C4-2B (cell line): Measurements from ENCODE around the gene ALOX5AP.
"Not testable (repeated sequence)": the region's sequence is repeated elsewhere in the genome, so short reads cannot be mapped to it uniquely, and the experiment has no call there.

Source experiments
- H3K27ac ChIP-seq: fragments of 450-650 bp; 2 replicates; pipeline ENCODE4 v1.5.1; 2017
- ZFX ChIP-seq: fragments of 450-650 bp; IDR thresholded peaks from 2 replicates; pipeline ENCODE4 v1.6.1; 2017
- TF ChIP-seq, protein P1 (sequence below): fragments of 450-650 bp; conservative IDR thresholded peaks from 2 replicates; pipeline ENCODE4 v1.5.1; 2017; ENCODE audit warnings: mild to moderate bottlenecking

Gene ALOX5AP

DNA sequence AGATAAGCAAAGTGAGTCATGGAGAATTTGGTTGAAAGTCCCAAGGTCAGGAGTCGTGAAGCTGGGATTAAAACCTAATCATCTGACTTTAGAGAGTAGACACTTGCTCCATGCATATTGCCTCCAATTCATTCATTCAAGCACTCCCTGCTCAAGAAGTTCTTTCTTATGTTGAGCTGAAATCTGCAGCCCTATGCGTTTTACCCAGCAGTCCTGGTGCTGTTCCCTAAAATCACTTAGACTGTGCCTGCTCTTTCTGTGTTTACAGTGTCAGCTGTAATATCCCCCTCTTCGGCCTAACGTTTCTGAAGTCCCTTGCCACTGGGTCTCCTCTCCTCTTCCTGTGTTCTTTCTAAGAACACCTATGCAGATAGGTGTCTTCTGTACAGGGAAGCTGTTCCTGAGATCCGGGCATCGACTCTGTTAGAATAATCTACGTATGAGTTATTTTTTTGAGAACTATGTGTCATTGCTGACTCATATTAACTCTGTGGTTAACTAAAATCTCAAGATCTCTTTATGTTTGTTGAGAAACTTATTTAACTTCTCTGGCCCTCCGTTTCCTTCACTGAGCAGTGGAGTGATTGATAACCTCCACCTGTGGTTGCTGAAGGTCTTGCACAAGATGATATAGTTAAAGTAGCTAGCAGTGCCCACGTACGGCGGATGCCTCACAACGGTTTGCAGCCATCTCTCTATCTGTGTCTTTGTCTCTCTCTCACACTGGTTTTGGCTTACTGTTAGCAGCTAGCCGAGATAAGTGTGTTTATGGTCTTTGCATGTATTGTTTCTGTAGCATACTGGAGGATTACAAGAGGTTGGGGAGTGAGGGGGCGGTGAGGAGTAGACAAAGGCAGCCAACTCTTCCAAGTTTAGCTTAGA lies 4.7 kb downstream of the ALOX5AP start:
- no peak for TF ChIP-seq ZFX
- TF ChIP-seq, protein P1, sequence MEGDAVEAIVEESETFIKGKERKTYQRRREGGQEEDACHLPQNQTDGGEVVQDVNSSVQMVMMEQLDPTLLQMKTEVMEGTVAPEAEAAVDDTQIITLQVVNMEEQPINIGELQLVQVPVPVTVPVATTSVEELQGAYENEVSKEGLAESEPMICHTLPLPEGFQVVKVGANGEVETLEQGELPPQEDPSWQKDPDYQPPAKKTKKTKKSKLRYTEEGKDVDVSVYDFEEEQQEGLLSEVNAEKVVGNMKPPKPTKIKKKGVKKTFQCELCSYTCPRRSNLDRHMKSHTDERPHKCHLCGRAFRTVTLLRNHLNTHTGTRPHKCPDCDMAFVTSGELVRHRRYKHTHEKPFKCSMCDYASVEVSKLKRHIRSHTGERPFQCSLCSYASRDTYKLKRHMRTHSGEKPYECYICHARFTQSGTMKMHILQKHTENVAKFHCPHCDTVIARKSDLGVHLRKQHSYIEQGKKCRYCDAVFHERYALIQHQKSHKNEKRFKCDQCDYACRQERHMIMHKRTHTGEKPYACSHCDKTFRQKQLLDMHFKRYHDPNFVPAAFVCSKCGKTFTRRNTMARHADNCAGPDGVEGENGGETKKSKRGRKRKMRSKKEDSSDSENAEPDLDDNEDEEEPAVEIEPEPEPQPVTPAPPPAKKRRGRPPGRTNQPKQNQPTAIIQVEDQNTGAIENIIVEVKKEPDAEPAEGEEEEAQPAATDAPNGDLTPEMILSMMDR: no peak
- no peak overlapping the region for H3K27ac ChIP-seq

DNA sequence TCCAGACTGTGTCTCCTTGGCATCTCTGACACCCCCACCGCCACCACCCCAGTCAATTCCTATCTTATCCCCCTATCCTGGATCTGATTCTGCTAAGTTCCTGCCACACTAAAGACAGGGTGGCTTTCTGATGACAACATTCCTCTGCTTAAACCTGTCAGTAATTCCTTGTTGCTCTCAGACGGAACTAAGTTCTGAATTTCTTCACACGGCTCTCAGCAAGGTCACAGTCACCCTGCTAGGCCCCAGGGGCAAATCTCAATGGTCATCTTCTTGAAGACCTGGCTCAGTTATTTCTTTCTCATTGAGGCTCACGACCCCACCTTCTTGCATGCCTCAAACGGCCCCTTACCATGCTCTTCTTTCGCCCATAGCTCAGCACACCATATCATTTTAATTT lies 7.6 kb downstream of the ALOX5AP start:
- no peak overlapping the region for H3K27ac ChIP-seq
- TF ChIP-seq, protein P1: no peak
- TF ChIP-seq ZFX: no peak

DNA sequence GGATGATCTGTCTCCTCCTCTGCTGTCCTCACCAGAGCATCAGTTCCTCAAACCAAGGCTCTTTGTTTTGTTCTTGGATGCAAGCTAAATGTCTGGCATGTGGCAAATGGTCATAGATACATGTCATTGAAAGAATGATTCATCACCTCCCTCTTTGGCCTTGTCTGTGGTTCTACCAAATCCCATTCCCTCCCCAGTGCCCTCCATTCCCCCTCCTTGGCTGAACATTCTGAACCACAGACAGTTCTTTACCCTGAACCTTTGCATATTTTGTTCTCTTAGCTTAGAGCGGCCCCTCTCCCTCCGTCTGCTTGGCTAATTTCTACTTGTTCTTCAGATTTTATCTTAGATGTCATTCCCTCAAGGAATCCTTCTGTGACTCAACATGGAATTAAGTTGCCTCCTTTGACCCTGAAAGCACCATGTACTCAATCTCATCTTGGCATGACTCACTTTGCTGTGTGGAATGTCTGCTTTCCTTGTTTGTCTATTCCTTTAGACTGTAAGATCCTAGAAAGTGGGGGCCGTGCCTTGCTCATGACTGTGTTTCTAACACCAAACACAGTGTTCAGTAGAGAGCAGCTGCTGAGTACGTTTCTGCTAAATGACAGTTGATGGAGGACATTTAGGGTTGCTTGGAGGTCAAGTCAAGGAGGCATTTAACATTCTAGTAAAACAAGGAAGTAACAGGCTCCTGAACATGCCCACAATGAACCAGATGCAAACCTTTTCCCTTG lies 8.1 kb downstream of the ALOX5AP start:
- no peak for TF ChIP-seq ZFX
- TF ChIP-seq, protein P1: no peak
- no peak overlapping the region for H3K27ac ChIP-seq

DNA sequence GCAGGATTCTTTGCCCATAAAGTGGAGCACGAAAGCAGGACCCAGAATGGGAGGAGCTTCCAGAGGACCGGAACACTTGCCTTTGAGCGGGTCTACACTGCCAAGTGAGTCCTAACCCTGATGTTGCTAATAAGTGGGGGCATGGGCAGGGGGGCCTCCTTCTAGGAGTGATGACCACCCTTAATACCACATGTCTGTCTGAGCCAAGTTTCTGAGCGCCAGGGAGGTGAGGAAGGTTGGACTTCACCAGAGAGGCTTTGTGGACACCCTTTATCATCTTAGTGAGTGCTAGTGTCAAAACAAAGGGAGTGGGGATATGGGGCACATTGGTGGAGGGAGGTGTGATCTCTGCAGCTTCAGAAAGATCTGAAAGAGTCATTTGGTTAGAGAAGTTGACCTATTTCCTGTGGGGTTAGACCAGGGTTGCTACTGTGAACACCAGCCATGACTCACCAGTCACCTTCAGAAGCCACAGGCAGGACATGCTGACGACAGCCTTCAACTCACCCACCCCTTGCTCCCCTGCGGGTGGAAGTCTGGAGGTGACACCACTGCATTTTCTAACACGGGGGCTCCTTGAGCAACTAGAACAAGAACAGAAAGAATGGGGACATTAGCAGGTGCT lies 8.8 kb downstream of the ALOX5AP start:
- no peak for TF ChIP-seq ZFX
- no peak overlapping the region for H3K27ac ChIP-seq

DNA sequence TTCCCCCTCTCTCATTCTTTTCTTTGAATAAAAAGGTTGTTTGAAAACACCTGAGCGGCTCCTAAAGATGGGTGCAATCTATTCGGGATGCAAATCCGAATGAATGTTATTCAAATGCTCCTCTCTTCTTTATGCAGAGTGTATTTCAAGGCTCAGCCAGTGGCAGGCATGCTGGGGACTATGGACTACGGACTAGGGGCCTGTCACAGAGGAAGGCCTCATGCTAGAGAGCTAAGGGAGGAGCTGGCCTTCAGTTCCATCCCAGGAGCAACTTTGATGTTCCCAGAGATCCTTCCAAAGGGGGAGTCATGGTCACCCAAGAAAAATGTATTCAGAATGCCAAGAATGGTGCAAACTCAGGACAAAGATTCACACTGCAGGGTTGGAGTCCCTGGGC lies 9.3 kb downstream of the ALOX5AP start:
- TF ChIP-seq, protein P1: no peak
- TF ChIP-seq ZFX: no peak
- H3K27ac ChIP-seq: no peak overlapping the region

DNA sequence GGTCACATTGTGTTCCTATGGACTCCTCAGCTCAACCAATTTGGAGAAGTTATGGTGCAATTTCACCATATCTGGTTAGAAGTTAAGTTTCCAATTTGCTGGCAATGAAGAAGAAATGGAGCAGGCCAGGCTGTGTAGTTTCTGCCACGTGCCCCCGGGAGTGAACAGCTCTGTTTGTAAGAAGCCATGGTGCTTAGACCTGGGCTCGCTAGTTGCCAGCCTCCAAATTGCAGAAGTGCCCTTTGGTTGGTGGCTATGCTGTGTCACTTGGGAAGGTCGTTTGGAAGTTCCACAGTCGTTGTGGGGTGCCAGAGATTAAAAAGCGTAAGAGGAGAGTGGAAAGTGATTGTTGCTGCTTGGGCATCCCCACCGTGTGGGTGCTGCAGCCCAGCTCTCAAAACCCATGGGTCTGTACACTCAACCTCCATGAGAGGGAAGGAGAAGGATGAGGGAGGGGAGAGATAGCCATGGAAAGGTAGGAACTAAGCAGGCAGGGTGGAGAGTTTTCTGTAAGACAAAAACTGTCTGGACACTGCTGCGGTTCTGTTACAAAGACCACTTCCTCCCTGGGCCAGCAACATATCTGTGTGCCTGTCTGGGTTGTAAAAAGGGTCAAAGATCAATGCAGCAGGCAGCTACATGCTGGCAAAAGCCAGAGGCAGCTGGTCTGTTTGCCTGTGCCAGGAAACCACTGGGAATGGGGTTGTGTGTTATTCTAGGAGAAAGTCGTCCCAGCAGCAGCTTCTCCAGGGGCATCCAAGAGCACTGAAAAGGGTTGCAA lies 10.8 kb downstream of the ALOX5AP start:
- TF ChIP-seq, protein P1: no peak
- TF ChIP-seq ZFX: no peak
- H3K27ac ChIP-seq: no peak overlapping the region

DNA sequence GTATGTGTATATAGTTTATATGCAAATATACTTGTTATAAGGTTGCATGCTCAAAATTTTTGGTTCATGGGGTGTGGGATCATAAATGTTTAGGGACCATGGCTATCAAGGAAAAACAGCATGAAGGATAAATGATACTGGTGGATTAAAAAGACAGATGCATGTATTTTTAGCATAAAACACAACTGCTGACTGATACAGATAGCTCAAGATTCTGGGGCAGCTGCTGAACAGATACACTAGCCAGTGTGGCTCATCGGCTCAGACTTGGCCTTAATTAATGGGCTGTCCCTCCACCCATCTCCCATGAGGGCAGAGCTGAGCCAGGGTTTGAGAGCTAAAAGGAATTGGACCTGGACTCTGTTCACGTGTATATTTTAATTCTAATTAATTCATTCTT lies 11.4 kb downstream of the ALOX5AP start:
- H3K27ac ChIP-seq: no peak overlapping the region
- no peak for TF ChIP-seq ZFX
- TF ChIP-seq, protein P1: no peak

DNA sequence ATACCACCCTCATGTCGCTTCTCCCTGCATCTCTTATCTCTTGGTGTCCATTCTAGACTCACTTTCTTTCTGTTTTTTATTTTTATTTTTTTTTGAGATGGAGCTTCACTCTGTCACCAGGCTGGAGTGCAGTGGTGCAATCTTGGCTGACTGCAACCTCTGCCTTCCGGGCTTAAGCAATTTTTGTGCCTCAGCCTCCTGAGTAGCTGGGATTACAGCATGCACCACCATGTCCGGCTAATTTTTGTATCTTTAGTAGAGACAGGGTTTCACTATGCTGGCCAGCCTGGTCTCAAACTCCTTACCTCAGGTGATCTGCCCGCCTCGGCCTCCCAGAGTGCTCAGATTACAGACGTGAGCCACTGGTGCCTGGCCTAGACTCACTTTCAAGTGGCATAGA lies 12.5 kb downstream of the ALOX5AP start:
- H3K27ac ChIP-seq: not testable (repeated sequence)
